DND-41 (cell line): ENCODE data around the gene ADAM20.

Experiments
- EZH2 ChIP-seq: IDR thresholded peaks from 3 replicates; pipeline ENCODE4 v1.6.1; 2012; ENCODE audit warnings: borderline replicate concordance, low read depth, mild to moderate bottlenecking, moderate library complexity, low read length, inconsistent platforms; ENCODE audit not compliant: severe bottlenecking
- TF ChIP-seq, protein P1 (sequence below): IDR thresholded peaks from 2 replicates; pipeline ENCODE4 v1.5.1; 2012; ENCODE audit warnings: borderline replicate concordance, low read length, moderate library complexity, mild to moderate bottlenecking; ENCODE audit not compliant: poor library complexity, severe bottlenecking; ENCODE audit errors: extremely low read depth

DNA sequence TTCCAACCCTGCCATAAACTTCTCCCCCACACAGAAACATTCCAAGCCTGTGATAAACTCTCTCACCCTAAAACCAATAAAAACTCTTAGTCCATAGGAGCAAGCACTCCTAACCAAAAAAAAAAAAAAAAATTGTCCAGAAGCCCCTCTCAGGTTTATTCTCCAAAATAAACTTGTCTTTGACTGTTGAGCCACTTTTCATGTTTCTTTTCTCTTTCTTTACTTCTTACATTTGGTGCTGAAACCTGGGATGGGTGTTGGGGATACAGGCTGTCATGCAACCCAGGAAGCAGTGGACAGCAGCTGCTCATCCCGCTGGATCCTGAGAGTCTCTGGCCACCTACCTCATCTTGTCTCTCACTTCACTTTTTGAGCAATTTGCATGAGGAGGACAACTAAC lies 2.0 kb upstream of the ADAM20 start:
- TF ChIP-seq EZH2: no peak
- TF ChIP-seq, protein P1, sequence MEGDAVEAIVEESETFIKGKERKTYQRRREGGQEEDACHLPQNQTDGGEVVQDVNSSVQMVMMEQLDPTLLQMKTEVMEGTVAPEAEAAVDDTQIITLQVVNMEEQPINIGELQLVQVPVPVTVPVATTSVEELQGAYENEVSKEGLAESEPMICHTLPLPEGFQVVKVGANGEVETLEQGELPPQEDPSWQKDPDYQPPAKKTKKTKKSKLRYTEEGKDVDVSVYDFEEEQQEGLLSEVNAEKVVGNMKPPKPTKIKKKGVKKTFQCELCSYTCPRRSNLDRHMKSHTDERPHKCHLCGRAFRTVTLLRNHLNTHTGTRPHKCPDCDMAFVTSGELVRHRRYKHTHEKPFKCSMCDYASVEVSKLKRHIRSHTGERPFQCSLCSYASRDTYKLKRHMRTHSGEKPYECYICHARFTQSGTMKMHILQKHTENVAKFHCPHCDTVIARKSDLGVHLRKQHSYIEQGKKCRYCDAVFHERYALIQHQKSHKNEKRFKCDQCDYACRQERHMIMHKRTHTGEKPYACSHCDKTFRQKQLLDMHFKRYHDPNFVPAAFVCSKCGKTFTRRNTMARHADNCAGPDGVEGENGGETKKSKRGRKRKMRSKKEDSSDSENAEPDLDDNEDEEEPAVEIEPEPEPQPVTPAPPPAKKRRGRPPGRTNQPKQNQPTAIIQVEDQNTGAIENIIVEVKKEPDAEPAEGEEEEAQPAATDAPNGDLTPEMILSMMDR: no peak
